Gastrocnemius medialis (tissue), 4 donors: Measurements from ENCODE around the gene SCAI. TPM values are rescaled to one million over a fixed set of nuclear protein-coding genes. Genes with fewer than 3 reads are reported as not detected.

Experiments
- ATAC-seq, 2 donors: fragments of 150-250 bp; one replicate each; pipeline ENCODE4 v1.9.1; 2016
- DNase-seq, 2 donors: peaks; one replicate each; pipeline ENCODE4 v3.0.0-alpha.2; 2019
- H3K27ac ChIP-seq, 4 donors: fragments of 200-600 bp; sonication (generic); 1 replicate in 1 of 4; 2 replicates in 3 of 4; pipeline ENCODE4 v1.5.1; 2016 to 2018; ENCODE audit warnings: mild to moderate bottlenecking in 2 of 4, moderate library complexity in 1 of 4
- H3K27me3 ChIP-seq, 3 donors: fragments of 200-600 bp; sonication (generic) in 2 of 3; 1 replicate in 1 of 3; 2 replicates in 2 of 3; pipeline versions ENCODE4 v1.5.1 to v1.6.0; 2016 to 2019; ENCODE audit warnings: mild to moderate bottlenecking in 1 of 3, moderate library complexity in 1 of 3
- H3K36me3 ChIP-seq, 2 donors: fragments of 200-600 bp; sonication (generic) in 1 of 2; one replicate each; pipeline ENCODE4 v1.5.1; 2017 to 2018
- H3K4me1 ChIP-seq, 2 donors: fragments of 200-600 bp; sonication (generic) in 1 of 2; one replicate each; pipeline ENCODE4 v1.5.1; 2016 to 2017; ENCODE audit warnings: mild to moderate bottlenecking in 2 of 2
- H3K4me3 ChIP-seq, 4 donors: fragments of 200-600 bp; sonication (generic) in 3 of 4; 1 replicate in 1 of 4; 2 replicates in 3 of 4; pipeline ENCODE4 v1.5.1; 2016 to 2019; ENCODE audit warnings: mild to moderate bottlenecking in 2 of 4
- H3K9me3 ChIP-seq, 3 donors: fragments of 200-600 bp; sonication (generic) in 2 of 3; 1 replicate in 1 of 3; 2 replicates in 2 of 3; pipeline ENCODE4 v1.5.1; 2016 to 2019
- CTCF ChIP-seq, 5 experiments: fragments of 450-650 bp in 3 of 5; fragments of 200-600 bp in 2 of 5; sonication (generic) in 2 of 5; IDR thresholded peaks in 4 of 5; conservative IDR thresholded peaks in 1 of 5; 1 replicate in 4 of 5; 2 replicates in 1 of 5; pipeline ENCODE4 v1.5.1; 2016 to 2019; ENCODE audit warnings: antibody characterized with exemption in 5 of 5, mild to moderate bottlenecking in 3 of 5, moderate library complexity in 3 of 5
- POLR2A ChIP-seq, 2 donors: fragments of 450-650 bp; IDR thresholded peaks; one replicate each; pipeline ENCODE4 v1.6.1; 2017; ENCODE audit warnings: antibody characterized with exemption in 2 of 2, mild to moderate bottlenecking in 2 of 2, moderate library complexity in 2 of 2
- in situ Hi-C, 4 donors: fragments of 200-750 bp; cut with MboI; loops; one replicate each; pipeline versions ENCODE4 v1.15.0 to v1.8.0; 2017; ENCODE audit warnings: low sequenced_read_pairs in 4 of 4
- intact Hi-C: fragments of 100-400 bp; cut with DNase I; formaldehyde crosslinking; loops from one replicate; pipeline ENCODE4 v1.15.1; 2023; ENCODE audit warnings: low total_unique reads
- total RNA-seq, 4 donors: library from RNA; depleted of rRNA; stranded (reverse); fragments of >200 nt; gene quantifications; one replicate each; pipeline versions ENCODE4 v1.1.0 to v1.2.3, GENCODE V29; 2016

Gene SCAI
- total RNA-seq, 4 donors from 2014 or later = 1.1 to 4.7 (median 3.4) TPM

- intact Hi-C loops = no loop called here
- Histone ChIP-seq H3K27ac (no peak overlapping the region), H3K36me3 (peaks cover 0 to 52% of the 10 kb centered on the region in 2 donors), H3K27me3 (no peaks in the 10 kb centered on the region), H3K4me3 (no peak overlapping the region), H3K9me3 (no peaks in the 10 kb centered on the region), H3K4me1 (peaks cover 12 to 14% of the 10 kb centered on the region in 2 donors)
- in situ Hi-C loops = no loop called here
- ATAC-seq = no peak
- no peak for TF ChIP-seq CTCF (IDR thresholded peaks at IDR 0.05 in 4 of 5, conservative IDR thresholded peaks at IDR 0.05 in 1 of 5)
- TF ChIP-seq POLR2A (IDR thresholded peaks at IDR 0.05) = no peak
- no peak for DNase-seq
These were observed 8.4 kb upstream of the SCAI start for GRCh38 chr9:125151730-125152129.

- no peak for TF ChIP-seq POLR2A (IDR thresholded peaks at IDR 0.05)
- no peak for TF ChIP-seq CTCF (IDR thresholded peaks at IDR 0.05 in 4 of 5, conservative IDR thresholded peaks at IDR 0.05 in 1 of 5)
- ATAC-seq (no peak), DNase-seq (no peak)
- H3K27me3 ChIP-seq = no peaks in the 10 kb centered on the region
- no peak overlapping the region for H3K27ac ChIP-seq
- H3K4me3 ChIP-seq = no peak overlapping the region
- H3K9me3 ChIP-seq = no peaks in the 10 kb centered on the region
- intact Hi-C loops (no loop called here), in situ Hi-C loops (no loop called here)
- peaks cover 0 to 52% of the 10 kb centered on the region in 2 donors for H3K36me3 ChIP-seq
- H3K4me1 ChIP-seq = peaks cover 12 to 15% of the 10 kb centered on the region in 2 donors
These were observed 7.3 kb upstream of the SCAI start for GRCh38 chr9:125150349-125151245.

GRCh38 chr9:125147401-125147951 lies 4.1 kb upstream of the SCAI start:
- no peak for ATAC-seq
- H3K9me3 ChIP-seq = no peaks in the 10 kb centered on the region
- no peak overlapping the region for H3K27ac ChIP-seq
- in situ Hi-C loops = loop anchor here (10.0 to 25.0 kb wide), 3 partner anchors 203 to 385 kb away; partner anchors contain the start of genes GOLGA1 (in 3 of the 4) and NR6A1 (in 2 of the 4)
- H3K27me3 ChIP-seq = no peaks in the 10 kb centered on the region
- intact Hi-C loops = no loop called here
- no peak overlapping the region for H3K4me3 ChIP-seq
- peaks cover 0 to 40% of the 10 kb centered on the region in 2 donors for H3K36me3 ChIP-seq
- DNase-seq = no peak
- H3K4me1 ChIP-seq = peaks cover 8 to 12% of the 10 kb centered on the region in 2 donors
- TF ChIP-seq POLR2A (IDR thresholded peaks at IDR 0.05) (no peak), CTCF (IDR thresholded peaks at IDR 0.05 in 4 of 5, conservative IDR thresholded peaks at IDR 0.05 in 1 of 5) (no peak)

- H3K9me3 ChIP-seq = no peaks in the 10 kb centered on the region
- peaks cover 10 to 15% of the 10 kb centered on the region in 2 donors for H3K4me1 ChIP-seq
- in situ Hi-C loops = loop anchor here (10.0 to 25.0 kb wide), 3 partner anchors 201 to 384 kb away; partner anchors contain the start of genes GOLGA1 (in 3 of the 4) and NR6A1 (in 2 of the 4)
- intact Hi-C loops = no loop called here
- ATAC-seq (no peak), DNase-seq (no peak)
- no peak for TF ChIP-seq POLR2A (IDR thresholded peaks at IDR 0.05)
- no peak for TF ChIP-seq CTCF (IDR thresholded peaks at IDR 0.05 in 4 of 5, conservative IDR thresholded peaks at IDR 0.05 in 1 of 5)
- H3K27ac ChIP-seq = no peak overlapping the region
- H3K4me3 ChIP-seq = no peak overlapping the region
- peaks cover 0 to 28% of the 10 kb centered on the region in 2 donors for H3K36me3 ChIP-seq
- H3K27me3 ChIP-seq = no peaks in the 10 kb centered on the region
These were observed 2.9 kb upstream of the SCAI start for GRCh38 chr9:125146247-125146646.
